Measurements from ENCODE around the gene TUBGCP2. TPM values are rescaled to one million over a fixed set of nuclear protein-coding genes. Genes with fewer than 3 reads are reported as not detected.

Gene TUBGCP2
- total RNA-seq, 1 experiment from 2014 or later, result 49.1 TPM

DNA sequence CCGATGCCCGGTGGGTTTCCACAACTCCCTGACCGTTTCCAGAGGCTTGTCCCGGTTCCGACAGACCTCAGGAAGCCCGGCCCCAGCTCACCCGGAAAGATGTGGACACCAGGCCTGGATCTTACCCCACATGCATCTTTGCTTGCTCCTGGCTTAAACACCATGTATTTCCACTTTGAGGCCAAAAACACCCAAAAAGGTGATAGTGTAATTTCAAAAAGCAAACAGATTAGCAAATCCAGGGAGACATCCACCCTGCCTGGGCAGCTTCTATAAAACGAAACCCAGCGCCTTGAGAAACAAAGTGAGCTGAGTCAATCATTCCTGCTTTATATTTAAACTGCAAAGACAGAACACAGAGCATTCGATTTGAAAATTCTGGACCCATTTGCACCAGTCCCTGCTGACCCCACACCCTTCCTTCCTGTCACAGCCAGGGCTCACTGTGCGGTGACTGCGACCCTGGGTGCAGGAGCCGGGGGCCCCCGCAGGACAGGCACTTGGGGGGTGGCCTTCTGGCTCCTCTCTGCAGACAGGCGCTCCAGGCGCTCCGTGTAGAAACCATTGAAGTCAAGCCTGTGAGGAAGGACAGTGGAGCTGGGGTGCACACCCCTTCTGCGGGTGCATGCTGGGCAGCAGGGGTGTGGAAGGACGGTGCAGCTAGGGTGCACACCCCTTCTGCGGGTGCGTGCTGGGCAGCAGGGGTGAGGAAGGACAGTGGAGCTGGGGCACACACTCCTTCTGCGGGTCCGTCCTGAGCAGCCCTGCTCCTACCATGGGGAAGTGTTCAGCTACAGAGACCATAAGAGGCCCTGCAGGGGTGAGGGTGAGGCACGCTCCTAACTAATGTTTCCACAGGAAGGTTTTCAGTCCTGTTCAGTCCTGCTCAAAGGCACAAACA lies 29.1 kb downstream of the TUBGCP2 start:
- DNase-seq (ENCODE audit: low spot score), result no peak

DNA sequence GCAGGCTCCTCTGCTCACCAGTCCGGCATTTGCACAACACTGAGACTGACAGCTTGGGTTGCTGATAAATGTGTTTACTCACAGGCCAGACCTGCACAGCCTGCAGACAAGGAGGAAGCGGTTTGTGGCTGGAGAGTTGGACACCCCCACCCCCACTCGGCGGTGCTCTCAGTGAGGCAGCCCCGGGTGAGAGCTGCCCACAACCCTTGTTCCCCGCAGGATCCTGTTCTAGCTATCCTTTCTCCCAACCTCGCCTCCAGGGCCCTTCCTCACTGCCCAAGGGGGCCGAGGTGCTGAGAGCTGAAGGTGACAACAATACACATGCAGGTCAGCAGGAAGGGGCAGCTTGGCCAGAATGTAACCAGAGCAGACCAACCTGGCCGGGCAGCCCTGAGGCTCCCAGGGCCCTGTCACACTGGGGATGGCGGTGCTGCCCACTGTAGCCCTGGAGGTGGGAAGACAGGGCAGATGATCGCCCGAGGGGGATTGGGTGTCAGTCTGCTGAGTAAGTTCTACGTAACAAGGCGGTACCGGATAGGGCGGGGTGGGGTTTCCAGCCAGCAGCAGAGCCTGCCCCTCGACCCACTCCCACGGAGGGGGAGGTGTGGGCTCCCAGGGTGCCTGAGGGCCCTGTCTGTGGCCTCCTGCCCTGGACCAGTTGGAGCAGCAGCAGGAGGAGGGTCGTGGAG lies 30.0 kb downstream of the TUBGCP2 start:
- DNase-seq (ENCODE audit: low spot score), result peak; percentile 83

DNA sequence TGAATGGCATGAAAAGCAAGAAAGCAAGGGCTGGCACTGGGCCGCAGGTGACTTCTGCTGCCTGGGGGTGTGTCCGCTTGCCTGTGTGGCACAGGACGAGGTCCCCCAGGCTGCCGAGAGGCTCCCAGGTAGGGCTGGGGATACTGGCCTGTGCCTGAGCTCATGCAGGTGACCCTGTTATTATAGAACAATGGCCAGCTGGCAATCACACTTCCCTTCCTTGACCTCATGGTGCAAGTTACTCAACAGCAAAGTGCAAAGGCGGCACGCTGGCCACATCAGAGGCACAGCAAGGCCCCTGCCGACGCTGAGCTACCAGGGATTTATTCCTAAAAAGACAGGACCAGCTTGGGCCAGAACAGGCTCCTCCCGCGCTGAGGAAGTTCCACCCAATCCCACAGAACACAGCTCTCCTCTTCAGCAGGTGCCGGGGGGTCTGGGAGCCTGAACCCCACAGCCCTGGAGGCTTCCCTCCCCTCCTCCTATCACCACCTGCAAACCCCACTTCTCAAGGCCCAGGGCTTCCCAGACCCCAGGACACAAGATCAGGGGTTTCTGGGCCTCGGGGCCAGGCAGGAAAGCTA lies 30.6 kb downstream of the TUBGCP2 start:
- no peak for DNase-seq (ENCODE audit: low spot score)

DNA sequence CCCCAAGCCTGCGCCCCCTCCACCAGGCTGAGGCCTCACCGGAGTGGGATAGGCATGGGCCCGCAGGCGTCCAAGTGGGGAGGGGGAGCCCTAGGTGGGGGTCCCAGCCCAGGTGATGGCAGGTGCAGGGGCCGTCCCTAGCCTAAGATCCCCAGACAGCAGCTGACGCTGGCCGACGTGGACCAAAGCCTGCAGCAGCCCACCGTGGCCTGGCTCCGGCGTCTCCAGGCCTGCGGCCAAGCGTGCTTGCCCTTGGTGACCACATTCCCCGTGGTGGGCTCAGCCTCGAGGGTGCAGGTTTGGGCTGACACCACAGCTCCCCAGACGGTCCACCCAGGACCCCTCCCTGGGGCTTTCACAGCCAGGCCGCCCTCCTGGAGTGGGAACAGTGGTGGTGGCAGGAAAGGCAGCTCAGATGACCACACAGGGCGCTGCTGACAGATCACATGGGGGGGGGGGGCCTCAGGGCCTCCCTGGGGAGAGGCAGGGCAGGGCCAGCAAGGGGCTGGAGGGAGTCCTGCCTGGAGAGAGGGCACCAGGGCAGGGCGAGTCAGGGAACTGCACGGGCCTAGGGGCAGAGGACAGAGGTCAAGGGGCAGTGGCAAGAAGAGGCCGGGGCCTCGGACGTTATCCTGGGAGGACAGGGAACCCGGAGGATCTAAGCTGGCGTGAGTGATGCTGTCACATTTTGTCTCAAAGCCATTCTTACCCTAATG lies 31.2 kb downstream of the TUBGCP2 start:
- DNase-seq (ENCODE audit: low spot score), result no peak

DNA sequence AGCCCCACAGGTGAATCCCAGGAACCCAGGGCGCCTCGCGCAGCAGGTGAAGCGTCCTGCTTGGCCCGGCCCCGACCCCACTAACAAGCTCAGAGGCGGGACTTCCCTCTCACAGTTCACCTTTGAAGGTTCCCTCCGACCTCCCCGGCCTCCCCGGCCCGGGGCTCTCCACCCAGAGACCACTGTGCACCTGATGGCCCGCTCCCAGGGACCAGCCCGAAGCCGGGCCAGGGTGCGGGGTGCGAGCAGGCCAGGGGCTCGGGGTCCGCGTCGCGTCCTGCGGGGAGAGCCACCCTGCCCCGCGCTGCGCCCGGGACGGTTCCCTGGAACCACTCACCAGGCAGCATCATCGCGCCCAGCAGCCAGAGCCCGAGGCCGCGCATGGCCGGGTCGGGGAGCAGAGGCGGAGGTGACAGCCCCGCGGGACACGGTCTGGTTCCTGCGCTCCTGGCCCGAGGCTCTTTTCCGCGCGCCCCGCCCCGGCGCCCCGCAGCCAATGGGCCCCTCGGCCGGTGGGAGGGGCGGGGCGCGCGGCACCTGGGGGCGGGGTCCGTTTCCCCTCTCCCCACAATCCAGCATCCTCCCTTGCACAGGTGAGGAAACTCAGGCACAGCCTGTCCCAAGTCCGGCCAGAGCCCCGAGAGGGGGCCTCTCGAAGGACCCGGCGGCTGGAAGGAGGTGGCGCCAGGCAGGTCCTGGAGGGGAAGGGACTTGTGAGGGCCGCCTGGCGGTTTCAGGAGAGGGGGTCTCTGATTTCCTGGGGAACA lies 32.1 kb downstream of the TUBGCP2 start, which contains the start of gene ADAM8:
ADAM8 (minus strand) TSS at position 434 of the 767 bp plus-strand sequence; CDS start at position 383, 51 bp downstream.
- no peak for DNase-seq (ENCODE audit: low spot score)

DNA sequence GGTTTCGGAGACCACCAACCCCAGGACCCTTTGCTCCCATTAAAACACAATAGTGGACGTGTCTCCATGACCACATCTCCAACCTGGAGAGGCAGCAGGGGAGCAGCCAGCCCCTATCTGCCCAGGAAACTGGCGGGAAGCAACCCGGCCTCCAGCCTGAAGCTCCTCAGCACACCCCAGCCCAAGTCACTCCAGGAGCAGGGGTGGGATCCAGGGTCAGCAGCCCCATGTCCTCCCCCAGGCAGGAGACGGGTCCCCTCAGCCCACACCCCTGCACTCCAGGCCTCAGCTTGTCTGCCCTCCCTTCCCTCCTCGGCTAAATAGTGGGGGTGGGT lies 32.6 kb downstream of the TUBGCP2 start:
- no peak for DNase-seq (ENCODE audit: low spot score)

DNA sequence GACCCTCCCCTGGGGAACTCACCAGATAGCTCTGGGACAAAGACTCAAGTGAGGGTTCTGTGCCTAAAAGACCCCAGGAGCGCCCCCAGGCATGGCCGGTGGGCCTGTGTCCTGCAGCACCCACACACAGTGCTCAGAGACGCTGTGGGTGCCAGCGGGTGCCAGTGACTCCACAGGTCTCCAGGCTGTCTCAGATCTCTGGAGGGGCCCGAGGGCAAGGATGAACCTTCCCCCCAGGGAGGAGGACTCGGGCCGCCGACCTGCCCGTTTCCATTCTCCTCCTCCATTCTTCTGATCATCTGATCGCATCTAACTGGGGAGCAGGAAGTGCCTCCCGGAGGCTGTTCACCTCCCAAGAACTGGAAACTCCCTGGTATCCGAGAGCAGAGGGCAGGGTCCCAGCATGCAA lies 33.0 kb downstream of the TUBGCP2 start:
- DNase-seq (ENCODE audit: low spot score), result no peak

DNA sequence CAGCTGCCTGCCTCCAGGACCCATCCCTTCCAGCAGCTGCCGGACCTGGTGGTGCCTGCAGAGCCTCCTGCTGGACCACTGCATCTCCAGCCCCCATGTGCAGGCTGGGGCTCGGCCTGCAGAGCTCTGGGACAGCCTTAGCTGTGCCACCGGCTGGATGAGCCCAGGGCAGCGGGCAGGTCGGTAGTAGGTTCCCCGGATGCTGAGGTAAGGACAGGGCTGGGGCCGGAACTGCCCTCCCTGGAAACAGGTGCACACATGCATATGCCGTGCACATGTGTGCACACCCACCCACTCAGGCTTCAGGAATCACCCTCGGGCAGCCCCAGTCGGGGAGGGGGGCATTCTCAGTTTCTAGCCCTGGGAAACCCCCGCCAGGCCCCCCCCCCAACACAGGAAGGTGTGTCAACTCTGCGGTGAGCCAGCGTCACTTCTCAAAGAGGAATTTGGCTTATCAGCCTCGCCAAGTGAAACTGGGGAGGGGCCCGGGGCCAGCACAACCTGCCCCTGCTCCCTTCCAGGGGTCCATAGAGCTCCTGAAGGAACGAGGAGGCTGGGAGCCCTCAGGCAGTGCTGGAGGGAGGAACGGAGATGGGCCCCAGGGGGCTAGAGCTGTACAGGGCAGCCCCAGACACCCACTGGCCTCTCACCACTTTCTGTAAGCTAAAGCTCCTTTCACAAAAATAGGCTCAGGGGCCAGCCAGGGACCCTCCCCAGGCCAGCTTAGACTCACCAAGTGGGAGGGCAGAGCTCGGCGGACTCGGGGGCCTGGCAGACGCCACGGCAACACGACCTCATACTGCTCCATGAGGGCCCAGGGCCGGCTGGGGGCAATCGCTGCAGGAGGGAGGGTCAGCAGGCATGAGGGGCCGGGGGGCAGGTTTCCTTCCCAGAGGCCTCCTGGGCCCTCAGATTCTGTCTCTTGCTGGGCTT lies 33.7 kb downstream of the TUBGCP2 start:
- no peak for DNase-seq (ENCODE audit: low spot score)

DNA sequence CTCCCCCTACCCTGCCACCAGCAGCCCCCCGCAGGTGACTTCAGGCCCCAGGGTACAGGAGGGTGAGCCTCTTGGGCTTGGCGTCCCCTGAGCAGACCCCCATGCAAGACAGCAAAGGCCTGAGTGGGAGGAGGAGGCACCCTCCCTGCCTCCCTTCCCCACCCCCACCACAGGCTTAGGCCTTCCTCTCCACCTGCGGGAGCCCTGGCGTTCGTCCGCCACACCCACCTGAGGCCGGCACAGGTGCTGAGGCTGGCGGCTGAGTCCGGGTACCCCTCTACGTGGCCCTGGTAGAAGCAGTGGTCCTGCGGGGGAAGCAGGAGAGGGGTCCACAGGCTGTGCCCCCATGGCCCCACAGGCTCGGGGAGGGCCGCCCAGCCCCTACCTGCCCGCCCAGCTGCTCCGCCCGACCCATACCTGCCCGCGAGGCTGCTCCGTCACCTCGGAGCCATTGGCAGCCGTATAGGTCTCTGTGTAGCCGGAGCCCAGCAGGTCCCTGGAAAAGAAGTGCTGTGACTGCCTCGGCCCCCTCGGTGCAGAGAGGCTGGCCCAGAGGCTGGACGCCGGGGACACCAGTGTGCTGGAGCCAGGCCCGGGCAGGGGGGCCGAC lies 35.0 kb downstream of the TUBGCP2 start:
- DNase-seq (ENCODE audit: low spot score), result no peak

DNA sequence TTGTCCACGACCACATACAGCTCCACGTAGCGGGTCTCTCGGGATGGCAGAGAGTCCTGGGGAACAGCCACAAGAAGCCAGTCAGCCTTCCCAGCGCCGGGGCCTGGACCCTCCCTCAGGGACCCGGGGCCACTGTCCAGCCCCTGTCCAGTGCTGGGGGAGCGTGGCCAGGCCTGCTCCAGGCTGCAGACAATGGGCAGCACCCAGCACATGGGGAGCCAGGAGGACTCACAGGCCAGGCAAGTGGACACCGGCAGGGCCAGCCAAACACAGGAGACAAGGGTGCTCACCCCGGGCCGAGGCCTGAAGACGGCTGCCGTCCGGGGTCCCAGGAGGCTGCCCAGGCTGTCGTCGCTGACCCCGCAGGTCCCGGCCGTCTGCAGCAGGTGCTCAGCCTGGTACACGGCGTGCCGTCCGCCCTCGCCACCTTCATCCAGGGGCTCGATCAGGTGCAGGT lies 35.7 kb downstream of the TUBGCP2 start:
- no peak for DNase-seq (ENCODE audit: low spot score)

DNA sequence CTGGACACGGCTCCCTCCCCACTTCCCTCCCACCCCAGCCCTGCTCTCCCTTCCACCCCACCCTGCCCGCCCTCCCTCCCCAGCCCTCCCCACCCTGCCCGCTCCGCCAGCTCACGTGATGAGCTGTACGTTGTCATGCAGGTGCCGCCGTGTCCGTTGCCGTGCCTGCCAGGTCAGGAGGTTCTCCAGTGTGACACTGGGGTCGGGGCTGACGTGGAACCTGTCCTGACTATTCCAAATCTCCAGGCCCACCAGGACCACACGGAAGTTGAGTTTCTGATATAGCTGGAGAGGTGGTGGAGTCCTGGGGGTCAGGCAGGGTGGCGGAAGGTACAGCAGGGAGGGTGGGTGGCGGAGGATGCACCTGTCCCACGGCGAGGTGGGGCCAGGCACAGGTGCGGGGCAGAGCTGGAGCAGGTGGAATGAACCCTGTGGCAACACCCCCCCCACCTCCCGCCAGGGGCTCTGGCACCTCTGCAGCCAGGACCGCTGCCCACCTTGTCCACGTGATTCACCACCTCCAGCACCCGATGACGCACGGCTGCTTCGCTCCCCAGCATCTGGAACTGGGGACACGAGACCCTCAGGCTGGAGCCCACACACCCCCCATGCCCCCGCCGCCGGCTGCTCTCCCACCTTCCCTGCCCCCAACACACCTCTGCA lies 36.2 kb downstream of the TUBGCP2 start:
- DNase-seq (ENCODE audit: low spot score), result no peak

DNA sequence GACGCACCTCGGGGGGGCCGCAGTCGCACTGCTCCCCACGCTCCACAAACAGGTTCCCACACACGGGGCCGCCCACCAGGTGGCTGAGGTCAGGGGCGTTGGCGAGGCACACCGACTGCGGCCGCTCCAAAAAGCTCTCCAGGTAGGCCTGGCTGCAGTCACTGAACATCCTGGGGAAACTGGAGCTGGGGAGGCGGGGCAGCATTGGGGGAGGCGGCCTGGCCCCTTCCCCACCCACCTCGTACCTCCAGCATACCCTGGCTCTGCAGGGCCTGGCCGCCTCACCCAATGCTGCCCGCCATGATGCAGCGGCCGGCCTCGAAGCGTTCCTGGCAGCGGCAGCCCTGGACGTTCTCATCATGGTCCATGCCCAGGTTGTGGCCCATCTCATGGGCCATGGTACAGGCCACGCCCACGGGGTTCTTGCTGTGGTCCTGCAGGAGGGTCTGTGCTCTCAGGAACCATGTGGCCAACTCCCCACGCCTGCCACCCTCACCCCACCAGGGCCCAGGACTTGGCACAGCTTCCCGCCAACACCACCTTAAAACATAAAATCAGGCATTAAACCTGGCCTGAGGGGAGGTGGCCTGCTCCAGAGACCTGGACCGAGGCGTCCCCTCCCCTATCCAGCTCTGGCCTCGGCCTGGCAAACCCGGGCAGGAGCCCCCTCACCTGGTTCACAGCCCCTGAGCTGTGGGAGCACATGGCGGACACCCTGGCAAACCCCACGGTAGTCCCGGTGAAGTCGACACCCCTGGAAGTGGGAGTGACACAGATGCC lies 37.0 kb downstream of the TUBGCP2 start:
- DNase-seq (ENCODE audit: low spot score), result no peak

DNA sequence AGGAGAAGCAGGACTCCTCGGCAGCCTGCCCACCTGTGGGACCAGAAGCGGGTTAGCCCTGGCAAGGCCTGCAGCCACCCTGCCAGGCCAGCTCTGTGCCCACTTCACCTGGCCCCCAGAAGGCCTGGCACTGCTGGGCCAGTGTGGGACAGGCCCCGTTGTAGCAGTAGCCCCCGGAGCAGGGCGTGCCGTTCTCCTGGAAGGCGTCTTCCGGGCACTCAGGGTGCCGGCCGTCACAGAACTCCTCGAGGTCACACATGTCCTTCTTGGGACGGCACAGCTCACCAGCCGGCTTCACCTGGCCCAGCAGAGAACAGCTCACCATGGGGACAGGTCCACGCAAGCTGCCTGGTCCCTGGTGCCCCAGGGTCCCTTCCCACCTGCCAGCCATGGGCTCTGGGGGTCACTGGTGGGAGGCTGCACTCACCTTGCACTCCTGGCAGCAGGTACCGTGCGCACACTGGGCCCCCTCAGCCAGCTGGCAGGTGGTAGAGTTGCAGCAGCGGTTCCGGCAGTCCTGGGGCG lies 37.8 kb downstream of the TUBGCP2 start:
- no peak for DNase-seq (ENCODE audit: low spot score)

DNA sequence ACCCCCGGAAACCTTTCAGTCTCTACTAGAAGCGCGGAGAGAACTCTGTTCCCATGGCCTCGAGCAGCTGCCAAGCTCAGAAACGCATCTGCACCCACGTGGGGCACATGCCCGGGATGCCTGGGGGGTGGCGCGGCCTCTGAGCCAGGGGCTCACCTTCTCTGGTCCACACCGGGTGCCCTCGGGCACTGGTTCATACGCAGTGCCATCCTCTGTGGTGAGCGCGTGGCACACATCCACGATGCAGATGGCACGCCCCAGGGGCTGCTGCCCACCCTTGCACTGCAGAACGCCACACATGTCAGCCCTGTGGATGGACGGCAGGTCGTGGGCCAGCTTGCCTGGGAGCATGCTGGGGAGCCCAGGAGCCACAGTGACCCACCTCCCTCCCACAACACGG lies 38.5 kb downstream of the TUBGCP2 start:
- DNase-seq (ENCODE audit: low spot score), result no peak

DNA sequence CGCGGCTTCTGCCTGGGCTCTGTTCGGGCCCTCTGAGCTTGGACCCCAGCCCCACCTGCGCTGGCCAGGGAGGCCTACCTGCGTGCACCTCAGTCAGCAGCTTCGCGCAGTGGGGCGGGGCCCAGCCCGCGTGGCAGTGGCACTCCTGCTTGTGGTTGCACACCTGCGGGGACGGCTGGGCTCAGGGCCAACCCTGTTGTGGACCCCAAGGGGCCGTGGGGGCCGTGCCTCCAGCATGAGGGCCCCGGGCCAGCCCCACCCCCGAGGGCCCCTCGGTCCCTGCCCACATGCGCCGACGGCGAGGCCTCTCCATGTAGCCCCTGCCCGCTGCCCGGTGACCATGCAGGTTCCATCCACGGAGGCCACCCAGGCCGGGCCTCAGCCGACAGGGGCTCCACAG lies 39.3 kb downstream of the TUBGCP2 start:
- DNase-seq (ENCODE audit: low spot score), result no peak

DNA sequence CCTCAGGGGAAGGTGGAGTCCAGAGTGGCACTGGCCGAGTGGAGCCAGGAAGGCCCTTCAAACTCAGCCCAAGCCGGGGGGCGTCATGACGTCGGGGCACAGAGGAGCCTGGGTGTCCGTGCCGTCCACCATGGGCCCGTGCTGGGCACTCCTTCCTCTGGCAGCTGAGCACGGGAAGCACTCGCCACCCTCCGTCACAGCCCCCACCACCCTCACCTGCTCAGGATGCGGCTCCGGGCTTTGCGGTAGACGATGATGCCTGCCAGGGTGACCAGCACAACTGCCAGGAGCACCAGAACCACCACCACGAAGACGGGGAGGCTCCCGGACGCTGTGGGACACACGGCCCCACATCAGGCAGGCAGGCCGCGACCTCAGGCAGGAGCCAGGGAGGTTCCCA lies 40.1 kb downstream of the TUBGCP2 start:
- DNase-seq (ENCODE audit: low spot score), result no peak

DNA sequence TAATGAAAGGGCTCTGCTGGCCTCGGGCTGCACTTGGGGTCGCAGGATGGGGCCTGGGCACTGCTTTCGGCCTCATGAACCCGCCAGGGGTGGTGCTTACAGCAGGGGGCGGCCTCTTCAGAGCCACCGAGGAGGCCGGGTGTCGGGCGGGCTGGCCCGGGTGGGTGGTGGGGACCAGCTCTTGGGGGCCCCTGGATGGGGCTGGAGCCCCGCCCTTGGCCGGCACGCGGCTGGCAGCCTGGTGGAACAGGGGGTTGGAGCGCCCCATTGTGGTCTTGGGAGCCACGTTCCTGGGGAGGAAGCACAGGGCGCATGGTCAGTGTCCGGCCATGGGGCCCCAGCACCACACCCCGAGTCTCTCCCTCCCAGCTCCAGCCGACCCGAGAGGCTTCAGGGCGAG lies 40.8 kb downstream of the TUBGCP2 start:
- no peak for DNase-seq (ENCODE audit: low spot score)

DNA sequence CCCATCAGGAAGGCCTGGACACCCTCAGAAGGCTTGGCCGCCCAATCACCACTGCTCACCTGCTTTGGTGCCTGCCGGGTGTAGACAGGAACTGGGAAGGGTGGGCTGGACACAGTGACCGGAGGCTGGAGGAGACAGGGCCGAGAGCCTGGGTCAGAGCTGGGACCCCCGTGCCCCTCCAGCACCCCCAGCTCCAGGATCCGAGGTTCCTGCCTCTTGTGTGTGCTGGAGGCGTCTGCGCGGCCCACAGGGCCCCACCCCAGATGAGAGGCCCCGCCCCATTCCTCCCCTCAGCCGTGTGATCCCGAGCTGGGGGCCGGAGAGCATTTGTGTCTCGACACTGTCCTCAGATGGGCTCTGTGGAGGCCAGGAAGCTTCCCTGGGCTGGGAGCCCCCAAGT lies 41.4 kb downstream of the TUBGCP2 start:
- DNase-seq (ENCODE audit: low spot score), result no peak
